NT2/D1 (cell line): ENCODE data around the gene CELSR1.
A peak's percentile ranks its signal among the peaks of the same experiment; 100 is the strongest.

Source experiments
- DNase-seq: peaks from one replicate; pipeline ENCODE4 v3.0.0-alpha.2; 2011; ENCODE audit warnings: low read depth, low spot score
- H3K27me3 ChIP-seq: 2 replicates; pipeline ENCODE4 v1.6.0; 2011; ENCODE audit warnings: mild to moderate bottlenecking; ENCODE audit not compliant: insufficient read length, insufficient read depth
- H3K36me3 ChIP-seq: 2 replicates; pipeline ENCODE4 v1.6.1; 2011; ENCODE audit warnings: mild to moderate bottlenecking, low read length, mixed read lengths; ENCODE audit not compliant: insufficient read depth, insufficient read length
- H3K4me1 ChIP-seq: 2 replicates; pipeline ENCODE4 v1.5.1; 2011; ENCODE audit not compliant: insufficient read depth, insufficient read length
- H3K4me3 ChIP-seq: 2 replicates; pipeline ENCODE4 v1.5.1; 2011; ENCODE audit warnings: low read depth; ENCODE audit not compliant: insufficient read length
- H3K9ac ChIP-seq: 2 replicates; pipeline ENCODE4 v1.6.0; 2011; ENCODE audit warnings: low read depth; ENCODE audit not compliant: insufficient read length
- H3K9me3 ChIP-seq: 2 replicates; pipeline ENCODE4 v1.5.1; 2011; ENCODE audit warnings: mild to moderate bottlenecking, low read length; ENCODE audit not compliant: insufficient read depth
- SUZ12 ChIP-seq: IDR thresholded peaks from 2 replicates; pipeline ENCODE4 v1.6.1; 2011; ENCODE audit not compliant: insufficient read length, insufficient read depth; ENCODE audit errors: extremely low read depth
- YY1 ChIP-seq: IDR thresholded peaks from 2 replicates; pipeline ENCODE4 v1.6.1; 2011; ENCODE audit not compliant: insufficient read length, insufficient read depth
- ZNF274 ChIP-seq: IDR thresholded peaks from 2 replicates; pipeline ENCODE4 v1.6.1; 2011; ENCODE audit warnings: mild to moderate bottlenecking, low read depth, low read length

The CELSR1 gene

DNA sequence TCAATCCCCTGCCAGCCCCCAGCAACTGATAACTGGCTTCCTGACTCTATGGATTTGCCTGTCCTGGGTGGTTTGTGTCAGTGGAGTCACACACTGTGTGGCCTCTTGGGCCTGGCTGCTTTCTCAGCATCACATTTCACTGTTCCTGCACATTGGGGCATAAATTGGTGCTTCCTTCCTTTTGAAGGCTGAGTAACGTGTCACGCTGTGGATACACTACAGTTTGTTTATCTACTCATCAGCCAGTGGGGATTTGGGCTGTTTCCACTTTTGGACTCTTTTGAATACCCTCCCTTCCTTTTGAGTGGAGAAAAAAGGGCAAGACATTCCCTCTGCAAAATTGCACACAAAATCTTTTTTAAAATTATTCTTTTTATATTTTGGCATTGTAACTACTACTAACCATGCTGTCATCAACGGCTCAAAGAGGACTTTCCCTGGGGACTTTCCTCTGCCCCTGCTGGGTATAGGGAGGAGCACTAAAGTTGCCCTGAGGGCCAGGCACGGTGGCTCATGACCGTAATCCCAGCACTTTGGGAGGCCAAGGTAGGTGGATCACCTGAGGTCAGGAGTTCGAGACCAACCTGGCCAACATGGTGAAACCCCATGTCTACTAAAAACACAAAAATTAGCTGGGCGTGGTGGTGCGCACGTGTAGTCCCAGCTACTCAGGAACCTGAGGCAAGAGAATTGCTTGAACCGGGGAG lies 7.8 kb upstream of the CELSR1 start:
- Histone ChIP-seq H3K36me3 (no peaks in the 10 kb centered on the region), H3K27me3 (no peaks in the 10 kb centered on the region), H3K4me3 (no peak overlapping the region), H3K9ac (peak overlapping the region; percentile 9), H3K4me1 (peaks cover 4% of the 10 kb centered on the region), H3K9me3 (no peaks in the 10 kb centered on the region)
- no peak for TF ChIP-seq ZNF274
- no peak for TF ChIP-seq SUZ12
- no peak for TF ChIP-seq YY1
- no peak for DNase-seq

DNA sequence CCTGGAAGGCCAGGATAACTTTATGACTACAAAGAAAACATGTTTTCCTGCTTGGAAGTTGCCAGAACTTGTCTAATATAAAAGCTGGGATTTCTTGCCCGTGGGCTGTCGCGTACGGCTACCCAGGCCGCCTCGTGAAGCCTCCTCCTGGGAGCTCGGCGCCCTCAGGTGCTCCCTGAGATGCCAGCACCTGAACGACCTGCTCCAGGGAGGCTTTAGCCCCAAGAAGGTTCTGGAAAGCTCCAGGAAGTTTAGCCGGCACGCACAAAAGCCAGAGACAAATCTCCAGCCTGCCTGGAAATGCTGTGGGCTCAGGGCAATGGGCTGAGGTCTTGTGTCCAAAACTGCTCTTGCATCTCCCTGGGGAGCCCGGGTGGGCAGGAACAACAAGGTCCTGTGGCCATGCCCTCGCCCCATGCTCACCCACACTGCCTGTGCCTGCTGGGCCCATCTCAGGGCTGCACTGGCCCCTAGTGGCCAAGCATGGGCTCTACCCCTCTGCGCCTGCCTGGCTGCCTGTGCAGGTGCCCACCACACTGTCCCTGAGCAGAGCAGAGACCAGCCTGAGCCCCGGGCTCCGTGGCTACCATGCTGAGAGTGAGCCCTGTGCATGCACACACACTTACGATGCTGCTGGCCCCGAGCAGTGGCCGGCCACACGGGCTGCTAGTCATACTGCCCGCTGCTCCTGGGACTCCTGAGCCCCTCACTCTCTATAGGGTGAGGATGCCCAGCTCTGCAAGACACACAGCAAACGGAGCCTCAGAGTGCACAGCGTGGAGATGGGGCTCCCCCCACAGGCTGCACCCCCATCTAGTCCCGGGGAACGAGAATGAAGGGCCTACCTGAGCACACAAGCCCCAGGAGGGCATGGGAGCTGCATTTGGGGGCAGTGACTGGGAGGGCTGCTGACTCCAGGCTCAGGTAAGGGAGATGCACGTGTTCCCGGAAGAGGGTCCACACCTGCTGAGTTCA lies 4.9 kb upstream of the CELSR1 start:
- no peaks in the 10 kb centered on the region for H3K9me3 ChIP-seq
- peaks cover 4% of the 10 kb centered on the region for H3K4me1 ChIP-seq
- no peak for DNase-seq
- H3K9ac ChIP-seq = no peak overlapping the region
- TF ChIP-seq SUZ12 (no peak), YY1 (no peak)
- peaks cover 18% of the 10 kb centered on the region for H3K27me3 ChIP-seq
- no peaks in the 10 kb centered on the region for H3K36me3 ChIP-seq
- H3K4me3 ChIP-seq = no peak overlapping the region

DNA sequence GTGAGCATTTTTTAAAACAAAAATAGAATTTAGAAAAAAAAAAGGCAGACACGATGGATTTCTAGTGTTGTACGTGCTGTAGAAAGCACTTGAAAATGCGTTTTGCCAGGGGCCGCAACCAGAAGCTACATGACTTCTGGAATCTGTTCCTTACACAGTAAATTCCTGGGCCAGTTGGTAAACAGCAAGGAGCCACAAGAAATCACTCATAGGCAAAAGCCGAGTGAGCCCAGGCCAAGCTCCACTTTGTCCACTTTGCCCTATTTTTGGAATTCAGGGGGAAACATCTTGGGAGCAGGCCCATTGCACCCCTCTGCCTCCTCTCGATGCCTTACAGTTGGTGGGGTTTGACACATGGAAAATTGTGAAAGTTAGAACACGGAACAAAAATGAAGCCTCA lies 4.1 kb upstream of the CELSR1 start:
- no peak overlapping the region for H3K4me3 ChIP-seq
- no peaks in the 10 kb centered on the region for H3K4me1 ChIP-seq
- H3K27me3 ChIP-seq = peaks cover 20% of the 10 kb centered on the region
- no peak overlapping the region for H3K9ac ChIP-seq
- no peak for DNase-seq
- TF ChIP-seq ZNF274 (no peak), YY1 (no peak), SUZ12 (no peak)
- no peaks in the 10 kb centered on the region for H3K36me3 ChIP-seq
- no peaks in the 10 kb centered on the region for H3K9me3 ChIP-seq

DNA sequence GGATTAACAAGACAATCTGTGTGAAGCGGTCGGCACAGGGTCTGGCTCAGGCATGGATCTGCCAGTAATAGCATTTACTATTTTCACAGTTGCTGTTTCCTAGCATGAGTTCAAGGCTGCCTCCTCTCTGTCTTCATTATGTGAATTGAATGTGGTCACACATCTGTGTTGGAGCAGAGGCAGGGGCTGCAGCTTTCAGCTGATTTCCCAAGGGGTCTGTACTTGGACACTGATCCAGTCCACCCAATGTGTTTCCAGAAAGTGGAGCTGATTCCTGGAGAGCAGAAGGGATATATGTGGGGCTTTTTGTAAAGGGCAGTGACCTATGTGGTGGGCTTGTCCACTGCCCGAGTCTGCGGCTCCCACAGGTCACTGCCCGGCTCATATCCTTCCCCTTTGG lies 3.5 kb upstream of the CELSR1 start:
- Histone ChIP-seq H3K9ac (no peak overlapping the region), H3K9me3 (no peaks in the 10 kb centered on the region), H3K27me3 (peaks cover 27% of the 10 kb centered on the region), H3K36me3 (peaks cover 2% of the 10 kb centered on the region), H3K4me1 (peaks cover 3% of the 10 kb centered on the region), H3K4me3 (no peak overlapping the region)
- TF ChIP-seq SUZ12 (no peak), ZNF274 (no peak), YY1 (no peak)
- no peak for DNase-seq

DNA sequence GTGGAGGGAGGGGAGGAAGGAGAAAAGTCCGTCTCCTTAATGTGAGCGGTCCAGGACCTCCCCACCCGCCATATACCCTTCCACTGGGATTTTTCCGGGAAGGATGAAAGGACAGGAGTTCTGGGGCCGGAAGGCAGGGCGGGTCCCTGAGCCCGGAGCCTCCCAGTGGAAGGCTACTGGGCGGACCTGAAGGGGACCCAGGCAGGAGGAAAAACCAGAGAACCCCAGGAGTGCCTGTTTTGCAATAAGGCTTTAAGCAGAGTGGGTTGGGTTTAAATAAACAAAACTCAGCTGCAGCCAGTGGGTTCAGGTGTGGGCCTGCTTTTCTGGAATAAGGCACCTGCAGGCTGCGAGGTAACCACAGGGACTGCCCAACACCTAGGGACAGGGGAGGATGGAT lies 1.7 kb upstream of the CELSR1 start:
- H3K9me3 ChIP-seq = peaks cover 6% of the 10 kb centered on the region; the same call in 1 of the 2 replicates
- peaks cover 19% of the 10 kb centered on the region for H3K36me3 ChIP-seq
- DNase-seq = no peak
- peaks cover 4% of the 10 kb centered on the region for H3K4me1 ChIP-seq
- peak overlapping the region; percentile 9 for H3K9ac ChIP-seq
- H3K4me3 ChIP-seq = no peak overlapping the region
- H3K27me3 ChIP-seq = peaks cover 37% of the 10 kb centered on the region
- no peak for TF ChIP-seq ZNF274
- TF ChIP-seq YY1 = no peak
- no peak for TF ChIP-seq SUZ12

DNA sequence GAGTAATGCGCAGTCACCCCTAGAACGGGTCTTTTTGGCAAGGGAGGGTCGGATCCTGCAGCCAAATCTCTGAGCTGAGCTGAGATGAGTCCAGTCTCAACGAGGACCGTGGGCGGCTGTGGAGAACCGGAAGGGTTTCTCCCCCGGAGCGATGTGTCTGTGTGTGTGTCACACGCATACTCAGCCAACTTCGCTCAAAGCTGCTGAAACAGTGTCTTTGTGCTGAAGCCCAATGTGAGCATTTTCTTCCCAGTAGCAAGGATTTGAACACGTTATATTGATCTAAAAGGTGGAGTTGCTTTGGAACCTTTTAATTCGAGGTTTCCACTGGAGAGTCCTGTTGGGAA lies 1.4 kb upstream of the CELSR1 start:
- Histone ChIP-seq H3K4me1 (peaks cover 4% of the 10 kb centered on the region), H3K4me3 (peak overlapping the region; percentile 34), H3K36me3 (peaks cover 23% of the 10 kb centered on the region), H3K9me3 (peaks cover 6% of the 10 kb centered on the region; the same call in 1 of the 2 replicates), H3K9ac (peak overlapping the region; percentile 9), H3K27me3 (peaks cover 37% of the 10 kb centered on the region)
- no peak for TF ChIP-seq SUZ12
- no peak for TF ChIP-seq YY1
- TF ChIP-seq ZNF274 = no peak
- no peak for DNase-seq
